GM19467 (cell line): ENCODE measurements around the gene SMTNL1.

Experiments
- ATAC-seq: cut with Tn5 transposase; IDR thresholded peaks from one replicate; pipeline ENCODE4 v1.9.1; 2021; ENCODE audit warnings: mild to moderate bottlenecking, moderate library complexity; ENCODE audit not compliant: unreplicated experiment

Gene SMTNL1

GRCh38 chr11:57536947-57537619, at the start of gene SMTNL1:
TSS of gene SMTNL1 (plus strand) at chr11:57537595. CDS start at chr11:57542643, 5,048 bp downstream.
- ATAC-seq: no peak

GRCh38 chr11:57487920-57488659, 49.3 kb upstream of the SMTNL1 start:
- no peak for ATAC-seq

- ATAC-seq: no peak
These were observed 46.7 kb upstream of the SMTNL1 start for GRCh38 chr11:57490456-57491248.

- no peak for ATAC-seq
These were observed 45.9 kb upstream of the SMTNL1 start for GRCh38 chr11:57491371-57492061.

GRCh38 chr11:57493507-57494503, 43.6 kb upstream of the SMTNL1 start:
- ATAC-seq: no peak

GRCh38 chr11:57496109-57496820, 41.1 kb upstream of the SMTNL1 start:
- ATAC-seq: no peak

- no peak for ATAC-seq
These were observed 39.8 kb upstream of the SMTNL1 start for GRCh38 chr11:57497303-57498247.

- no peak for ATAC-seq
These were observed 38.9 kb upstream of the SMTNL1 start for GRCh38 chr11:57498540-57498939.

- peak; percentile 95 for ATAC-seq
These were observed 37.9 kb upstream of the SMTNL1 start for GRCh38 chr11:57499413-57499982.

GRCh38 chr11:57499983-57500461, 37.4 kb upstream of the SMTNL1 start:
- ATAC-seq: no peak

- no peak for ATAC-seq
These were observed 36.9 kb upstream of the SMTNL1 start for GRCh38 chr11:57500515-57500914.

- ATAC-seq: no peak
These were observed 36.5 kb upstream of the SMTNL1 start for GRCh38 chr11:57500926-57501325.

GRCh38 chr11:57501953-57502352, 35.4 kb upstream of the SMTNL1 start:
- ATAC-seq: no peak

GRCh38 chr11:57502376-57502775, 35.0 kb upstream of the SMTNL1 start:
- no peak for ATAC-seq

- no peak for ATAC-seq
These were observed 34.5 kb upstream of the SMTNL1 start for GRCh38 chr11:57502870-57503269.

- ATAC-seq: no peak
These were observed 32.9 kb upstream of the SMTNL1 start for GRCh38 chr11:57504511-57504910.

GRCh38 chr11:57506522-57506921, 30.9 kb upstream of the SMTNL1 start:
- ATAC-seq: no peak
